IMR-90 (cell line): ENCODE results near the gene OXA1L. TPM values are rescaled to one million over a fixed set of nuclear protein-coding genes. Genes with fewer than 3 reads are reported as not detected.

ENCODE experiments used
- ATAC-seq: fragments of 200-7000 bp; cut with Tn5 transposase; 2 replicates; pipeline ENCODE4 v1.9.1; 2020; ENCODE audit warnings: low read depth, mild to moderate bottlenecking, moderate library complexity
- BruUV-seq: library from RNA; stranded (reverse); fragments of 400-500 nt; replicated peaks from 2 replicates; lab custom pipeline; 2021; lab: Mats Ljungman, UMichigan
- CTCF ChIA-PET: fragments of 300-600 bp; formaldehyde crosslinking; extraction: SDS; loops from one replicate; lab custom pipeline; 2021; ENCODE audit warnings: antibody characterized with exemption; lab: Yijun Ruan, JAX
- POLR2A ChIA-PET: fragments of 300-600 bp; sonication (Branson Sonifier 250); formaldehyde crosslinking; loops from one replicate; lab custom pipeline; 2022; ENCODE audit warnings: antibody characterized with exemption; ENCODE audit not compliant: unreplicated experiment; lab: Charles Lee
- DNase-seq: peaks from one replicate; pipeline ENCODE4 v3.0.0; 2013
- H2AFZ ChIP-seq: replicated peaks from 2 replicates; pipeline ENCODE3; 2013; ENCODE audit warnings: low read length, mild to moderate bottlenecking; ENCODE audit not compliant: poor library complexity
- H2AK5ac ChIP-seq: 2 replicates; pipeline ENCODE4 v1.6.1; 2013; ENCODE audit warnings: low read depth, low read length, inconsistent platforms
- H2AK9ac ChIP-seq: replicated peaks from 2 replicates; pipeline ENCODE3; 2013; ENCODE audit warnings: mild to moderate bottlenecking, low read depth, low read length, moderate library complexity; ENCODE audit not compliant: poor library complexity
- H2BK120ac ChIP-seq: 2 replicates; pipeline ENCODE4 v1.6.1; 2013; ENCODE audit warnings: low read depth, low read length, inconsistent platforms
- H2BK15ac ChIP-seq: 3 replicates; pipeline ENCODE4 v1.6.1; 2013; ENCODE audit warnings: low read depth, low read length, inconsistent platforms
- H2BK20ac ChIP-seq: 2 replicates; pipeline ENCODE4 v1.6.1; 2013; ENCODE audit warnings: low read depth, mild to moderate bottlenecking, inconsistent platforms, low read length, moderate library complexity
- H2BK5ac ChIP-seq: 2 replicates; pipeline ENCODE4 v1.6.1; 2013; ENCODE audit warnings: mild to moderate bottlenecking, low read depth, low read length, inconsistent platforms; ENCODE audit not compliant: poor library complexity, severe bottlenecking
- H3K14ac ChIP-seq: replicated peaks from 2 replicates; pipeline ENCODE4 v1.6.1; 2013; ENCODE audit warnings: low read depth, low read length, inconsistent platforms
- H3K18ac ChIP-seq: 2 replicates; pipeline ENCODE4 v1.6.1; 2013; ENCODE audit warnings: low read depth, low read length, control low read depth
- H3K23ac ChIP-seq: 2 replicates; pipeline ENCODE4 v1.6.1; 2013; ENCODE audit warnings: low read depth, low read length, inconsistent platforms
- H3K27ac ChIP-seq: 2 replicates; pipeline ENCODE4 v1.5.1; 2013; ENCODE audit warnings: mild to moderate bottlenecking, control low read depth, low read length; ENCODE audit not compliant: insufficient read depth
- H3K27me3 ChIP-seq: 2 replicates; pipeline ENCODE4 v1.6.1; 2013; ENCODE audit warnings: low read length; ENCODE audit not compliant: control insufficient read depth, insufficient read depth
- H3K36me3 ChIP-seq: 2 replicates; pipeline ENCODE4 v1.6.1; 2013; ENCODE audit warnings: low read length, mixed read lengths; ENCODE audit not compliant: control insufficient read depth, insufficient read depth
- H3K4ac ChIP-seq: 2 replicates; pipeline ENCODE4 v1.6.1; 2013; ENCODE audit warnings: low read depth, low read length, inconsistent platforms
- H3K4me1 ChIP-seq: 2 replicates; pipeline ENCODE4 v1.6.1; 2013; ENCODE audit warnings: low read length, mixed read lengths; ENCODE audit not compliant: control insufficient read depth, insufficient read depth
- H3K4me2 ChIP-seq: 2 replicates; pipeline ENCODE4 v1.6.1; 2013; ENCODE audit warnings: low read depth, mild to moderate bottlenecking, control low read depth, low read length, moderate library complexity
- H3K4me3 ChIP-seq: 2 replicates; pipeline ENCODE4 v1.5.1; 2013; ENCODE audit warnings: low read depth, mild to moderate bottlenecking, control low read depth, low read length, moderate library complexity; ENCODE audit not compliant: insufficient read depth
- H3K56ac ChIP-seq: 2 replicates; pipeline ENCODE4 v1.6.1; 2013; ENCODE audit warnings: low read length, inconsistent platforms; ENCODE audit not compliant: insufficient read depth; ENCODE audit errors: extremely low read depth
- H3K79me1 ChIP-seq, 2 experiments: 2 replicates each; pipeline ENCODE4 v1.6.1; 2013; ENCODE audit warnings: low read length in 2 of 2, inconsistent platforms in 1 of 2, low read depth in 1 of 2
- H3K9ac ChIP-seq: 2 replicates; pipeline ENCODE4 v1.6.1; 2013; ENCODE audit warnings: low read depth, low read length, control low read depth
- H3K9me1 ChIP-seq: 2 replicates; pipeline ENCODE4 v1.6.1; 2013; ENCODE audit warnings: low read length, inconsistent platforms; ENCODE audit not compliant: insufficient read depth
- H3K9me3 ChIP-seq: 2 replicates; pipeline ENCODE4 v1.6.1; 2013; ENCODE audit warnings: low read length; ENCODE audit not compliant: control insufficient read depth, insufficient read depth
- H4K20me1 ChIP-seq: 2 replicates; pipeline ENCODE4 v1.6.1; 2013; ENCODE audit warnings: low read length, inconsistent platforms; ENCODE audit not compliant: insufficient read depth
- H4K5ac ChIP-seq: 2 replicates; pipeline ENCODE4 v1.6.1; 2013; ENCODE audit warnings: mild to moderate bottlenecking, low read depth, low read length, control low read depth
- H4K8ac ChIP-seq, 2 experiments: 2 replicates each; pipeline ENCODE4 v1.6.1; 2013; ENCODE audit warnings: low read depth in 2 of 2, low read length in 2 of 2, control low read depth in 1 of 2, inconsistent platforms in 1 of 2
- H4K91ac ChIP-seq: 2 replicates; pipeline ENCODE4 v1.6.1; 2013; ENCODE audit warnings: low read depth, low read length, inconsistent platforms; ENCODE audit not compliant: insufficient read depth
- BHLHE40 ChIP-seq: fragments of 150-350 bp; IDR thresholded peaks from 2 replicates; pipeline ENCODE4 v1.6.1; 2016; ENCODE audit warnings: mild to moderate bottlenecking, low read depth, low read length
- CEBPB ChIP-seq: IDR thresholded peaks from 2 replicates; pipeline ENCODE4 v1.6.1; 2012; ENCODE audit warnings: low read depth, low read length, improper control_type of control experiment
- CHD1 ChIP-seq: IDR thresholded peaks from 2 replicates; pipeline ENCODE4 v1.6.1; 2012; ENCODE audit warnings: low read depth, low read length, improper control_type of control experiment
- FOS ChIP-seq: fragments of 150-350 bp; IDR thresholded peaks from 2 replicates; pipeline ENCODE4 v1.6.1; 2016; ENCODE audit warnings: low read depth, low read length
- MAFK ChIP-seq: IDR thresholded peaks from 2 replicates; pipeline ENCODE4 v1.6.1; 2012; ENCODE audit warnings: low read depth, low read length, improper control_type of control experiment
- MAZ ChIP-seq: IDR thresholded peaks from 2 replicates; pipeline ENCODE4 v1.6.1; 2012; ENCODE audit warnings: low read depth, mild to moderate bottlenecking, low read length, improper control_type of control experiment, moderate library complexity, borderline replicate concordance
- MXI1 ChIP-seq: IDR thresholded peaks from 2 replicates; pipeline ENCODE4 v1.6.1; 2012; ENCODE audit warnings: low read depth, mild to moderate bottlenecking, low read length, moderate library complexity, borderline replicate concordance
- NFE2L2 ChIP-seq: fragments of 150-350 bp; IDR thresholded peaks from 2 replicates; pipeline ENCODE4 v1.6.1; 2016; ENCODE audit warnings: low read depth, mild to moderate bottlenecking, low read length
- POLR2A ChIP-seq: IDR thresholded peaks from 2 replicates; pipeline ENCODE4 v1.6.1; 2012; ENCODE audit warnings: mild to moderate bottlenecking, low read depth, low read length
- RAD21 ChIP-seq: IDR thresholded peaks from 2 replicates; pipeline ENCODE4 v1.6.1; 2012; ENCODE audit warnings: low read length, improper control_type of control experiment
- RCOR1 ChIP-seq: IDR thresholded peaks from 2 replicates; pipeline ENCODE4 v1.6.1; 2012; ENCODE audit warnings: mild to moderate bottlenecking, low read length, improper control_type of control experiment; ENCODE audit not compliant: insufficient replicate concordance
- RFX5 ChIP-seq: IDR thresholded peaks from 2 replicates; pipeline ENCODE4 v1.8.0; 2012; ENCODE audit warnings: low read depth, mild to moderate bottlenecking, low read length, moderate library complexity
- SMC3 ChIP-seq: fragments of 150-350 bp; IDR thresholded peaks from 2 replicates; pipeline ENCODE4 v1.6.1; 2016; ENCODE audit warnings: low read depth, mild to moderate bottlenecking, antibody characterized with exemption, low read length, moderate library complexity
- WGBS, 2 experiments: methylation state at CpG; one replicate each; pipeline versions ENCODE4 v1.1.5 to v1.1.7; 2013; ENCODE audit warnings: missing lambda C conversion rate in 2 of 2; ENCODE audit not compliant: insufficient read length in 1 of 2; ENCODE audit errors: extremely low coverage in 2 of 2; 5-methylcytosine and 5-hydroxymethylcytosine counted together
- dilution Hi-C: fragments of 300-500 bp; cut with HindIII; formaldehyde crosslinking; loops from one replicate; pipeline ENCODE4 v1.14.3; 2018; ENCODE audit warnings: low sequenced_read_pairs; ENCODE audit not compliant: unreplicated experiment
- in situ Hi-C: fragments of 300-500 bp; cut with MboI; formaldehyde crosslinking; loops from 3 replicates; pipeline ENCODE4 v1.14.3; 2019; ENCODE audit warnings: low sequenced_read_pairs, inconsistent platforms, mixed read lengths
- intact Hi-C: fragments of 100-400 bp; cut with micrococcal nuclease; formaldehyde crosslinking; loops from 2 replicates; pipeline ENCODE4 v1.10.0; 2022
- polyA plus RNA-seq, 3 experiments: library from polyadenylated mRNA; depleted of rRNA; stranded (reverse); fragments of >200 nt; gene quantifications; 2 replicates each; pipeline ENCODE4 v1.2.3, GENCODE V29; 2012; ENCODE audit warnings: low replicate concordance in 1 of 3
- total RNA-seq: library from RNA; depleted of rRNA; stranded (reverse); fragments of >200 nt; gene quantifications from 2 replicates; pipeline ENCODE4 v1.2.3, GENCODE V29; 2012
- TF ChIP-seq, protein P1 (sequence below): conservative IDR thresholded peaks from 2 replicates; pipeline ENCODE4 v1.5.1; 2012; ENCODE audit warnings: mild to moderate bottlenecking, low read depth, low read length, improper control_type of control experiment
- TF ChIP-seq, protein P2 (sequence below): fragments of 150-350 bp; IDR thresholded peaks from 2 replicates; pipeline ENCODE4 v1.6.1; 2016; ENCODE audit warnings: low read depth, mild to moderate bottlenecking, low read length, moderate library complexity, borderline replicate concordance
- TF ChIP-seq, protein P3 (sequence below): fragments of 150-350 bp; IDR thresholded peaks from 2 replicates; pipeline ENCODE4 v1.6.1; 2017; ENCODE audit warnings: mild to moderate bottlenecking, antibody characterized with exemption, low read length, low read depth

The OXA1L gene
- total and polyA plus RNA-seq, 2 of the 4 experiments (the other 2 are of a cell fraction) = 47.3 to 113 TPM

DNA sequence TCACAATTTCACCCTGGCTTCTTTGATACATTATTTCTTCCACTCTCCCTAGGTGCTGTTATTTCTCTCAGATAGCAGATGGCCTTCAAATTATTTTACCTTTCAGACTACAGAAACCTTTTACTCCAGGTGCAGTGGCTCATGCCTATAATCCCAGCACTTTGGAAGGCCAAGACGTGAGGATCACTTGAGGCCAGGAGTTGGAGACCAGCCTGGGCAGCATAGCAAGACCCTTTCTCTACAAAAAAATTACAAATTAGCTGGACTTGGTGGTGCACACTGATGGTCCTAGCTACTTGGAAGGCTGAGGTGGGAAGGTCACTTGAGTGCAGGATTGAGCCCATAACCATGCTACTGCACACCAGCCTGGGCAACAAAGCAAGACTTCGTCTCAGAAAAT, 25.7 kb downstream of the OXA1L start:
- no peak for TF ChIP-seq SMC3
- no peak for TF ChIP-seq MAZ
- TF ChIP-seq, protein P1, sequence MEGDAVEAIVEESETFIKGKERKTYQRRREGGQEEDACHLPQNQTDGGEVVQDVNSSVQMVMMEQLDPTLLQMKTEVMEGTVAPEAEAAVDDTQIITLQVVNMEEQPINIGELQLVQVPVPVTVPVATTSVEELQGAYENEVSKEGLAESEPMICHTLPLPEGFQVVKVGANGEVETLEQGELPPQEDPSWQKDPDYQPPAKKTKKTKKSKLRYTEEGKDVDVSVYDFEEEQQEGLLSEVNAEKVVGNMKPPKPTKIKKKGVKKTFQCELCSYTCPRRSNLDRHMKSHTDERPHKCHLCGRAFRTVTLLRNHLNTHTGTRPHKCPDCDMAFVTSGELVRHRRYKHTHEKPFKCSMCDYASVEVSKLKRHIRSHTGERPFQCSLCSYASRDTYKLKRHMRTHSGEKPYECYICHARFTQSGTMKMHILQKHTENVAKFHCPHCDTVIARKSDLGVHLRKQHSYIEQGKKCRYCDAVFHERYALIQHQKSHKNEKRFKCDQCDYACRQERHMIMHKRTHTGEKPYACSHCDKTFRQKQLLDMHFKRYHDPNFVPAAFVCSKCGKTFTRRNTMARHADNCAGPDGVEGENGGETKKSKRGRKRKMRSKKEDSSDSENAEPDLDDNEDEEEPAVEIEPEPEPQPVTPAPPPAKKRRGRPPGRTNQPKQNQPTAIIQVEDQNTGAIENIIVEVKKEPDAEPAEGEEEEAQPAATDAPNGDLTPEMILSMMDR = no peak
- no peak for TF ChIP-seq RFX5
- no peak for TF ChIP-seq CEBPB
- TF ChIP-seq RAD21 = no peak
- TF ChIP-seq NFE2L2 = no peak
- TF ChIP-seq FOS = no peak
- TF ChIP-seq, protein P2, sequence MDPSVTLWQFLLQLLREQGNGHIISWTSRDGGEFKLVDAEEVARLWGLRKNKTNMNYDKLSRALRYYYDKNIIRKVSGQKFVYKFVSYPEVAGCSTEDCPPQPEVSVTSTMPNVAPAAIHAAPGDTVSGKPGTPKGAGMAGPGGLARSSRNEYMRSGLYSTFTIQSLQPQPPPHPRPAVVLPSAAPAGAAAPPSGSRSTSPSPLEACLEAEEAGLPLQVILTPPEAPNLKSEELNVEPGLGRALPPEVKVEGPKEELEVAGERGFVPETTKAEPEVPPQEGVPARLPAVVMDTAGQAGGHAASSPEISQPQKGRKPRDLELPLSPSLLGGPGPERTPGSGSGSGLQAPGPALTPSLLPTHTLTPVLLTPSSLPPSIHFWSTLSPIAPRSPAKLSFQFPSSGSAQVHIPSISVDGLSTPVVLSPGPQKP = no peak
- no peak for TF ChIP-seq MXI1
- TF ChIP-seq, protein P3, sequence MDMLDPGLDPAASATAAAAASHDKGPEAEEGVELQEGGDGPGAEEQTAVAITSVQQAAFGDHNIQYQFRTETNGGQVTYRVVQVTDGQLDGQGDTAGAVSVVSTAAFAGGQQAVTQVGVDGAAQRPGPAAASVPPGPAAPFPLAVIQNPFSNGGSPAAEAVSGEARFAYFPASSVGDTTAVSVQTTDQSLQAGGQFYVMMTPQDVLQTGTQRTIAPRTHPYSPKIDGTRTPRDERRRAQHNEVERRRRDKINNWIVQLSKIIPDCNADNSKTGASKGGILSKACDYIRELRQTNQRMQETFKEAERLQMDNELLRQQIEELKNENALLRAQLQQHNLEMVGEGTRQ = no peak
- TF ChIP-seq MAFK = no peak
- TF ChIP-seq POLR2A = no peak
- TF ChIP-seq RCOR1 = no peak
- TF ChIP-seq BHLHE40 = no peak
- TF ChIP-seq CHD1 = no peak
- Histone ChIP-seq H2BK20ac (no peak overlapping the region), H3K79me1 (no peaks in the 10 kb centered on the region), H3K36me3 (no peaks in the 10 kb centered on the region), H3K14ac (no peak overlapping the region), H3K9me1 (peaks cover 4% of the 10 kb centered on the region; the same call in 1 of the 2 replicates), H3K4me2 (no peak overlapping the region), H3K9me3 (no peaks in the 10 kb centered on the region), H4K8ac (no peak overlapping the region), H2AK5ac (no peak overlapping the region), H3K18ac (no peak overlapping the region), H2BK5ac (no peak overlapping the region), H4K5ac (no peak overlapping the region), H3K4me1 (no peaks in the 10 kb centered on the region), H2AFZ (no peak overlapping the region), H2BK15ac (no peak overlapping the region), H3K4me3 (no peak overlapping the region), H3K4ac (no peak overlapping the region), H3K9ac (no peak overlapping the region), H3K27ac (no peak overlapping the region), H4K20me1 (no peaks in the 10 kb centered on the region), H3K23ac (no peak overlapping the region), H3K56ac (no peak overlapping the region), H2BK120ac (no peak overlapping the region), H2AK9ac (no peak overlapping the region), H4K91ac (no peak overlapping the region), H3K27me3 (peaks cover 10% of the 10 kb centered on the region)
- ATAC-seq (no peak), DNase-seq (no peak)
- CTCF ChIA-PET = no interaction called here
- no CpG with 5 or more reads among the region's 2 CpGs for WGBS, 2 experiments
- no TSS peak for BruUV-seq
- dilution Hi-C loops (no loop called here), intact Hi-C loops (no loop called here), in situ Hi-C loops (no loop called here)
- POLR2A ChIA-PET = no interaction called here
